ENCODE measurements around the gene RNF126.
"Not testable (repeated sequence)": the region's sequence is repeated elsewhere in the genome, so short reads cannot be mapped to it uniquely, and the experiment has no call there.

The RNF126 gene

DNA sequence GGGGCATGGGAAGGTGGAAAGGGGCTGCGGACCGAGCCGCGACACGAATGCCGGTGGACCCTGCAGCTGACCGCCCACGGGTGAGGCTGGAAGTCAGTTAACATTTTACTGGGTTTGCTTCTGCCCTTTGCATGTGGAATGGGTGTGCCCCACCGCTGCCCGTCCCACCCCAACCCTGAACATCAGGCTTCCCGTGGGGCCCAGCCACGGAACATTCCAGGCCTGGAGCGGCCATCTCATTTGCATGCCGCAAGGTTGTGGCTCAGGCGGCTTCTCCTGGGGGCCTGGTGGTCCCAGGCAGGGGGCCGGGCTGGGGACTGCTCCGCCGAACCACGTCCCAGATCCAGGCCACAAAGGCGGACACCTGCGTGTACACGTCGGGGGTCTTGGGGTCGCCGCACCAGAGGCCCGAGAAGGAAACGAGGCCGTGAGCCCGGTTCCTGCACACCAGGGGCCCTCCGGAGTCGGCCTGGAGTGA is 22.5 kb upstream of the RNF126 start:
- no peak for DNase-seq

DNA sequence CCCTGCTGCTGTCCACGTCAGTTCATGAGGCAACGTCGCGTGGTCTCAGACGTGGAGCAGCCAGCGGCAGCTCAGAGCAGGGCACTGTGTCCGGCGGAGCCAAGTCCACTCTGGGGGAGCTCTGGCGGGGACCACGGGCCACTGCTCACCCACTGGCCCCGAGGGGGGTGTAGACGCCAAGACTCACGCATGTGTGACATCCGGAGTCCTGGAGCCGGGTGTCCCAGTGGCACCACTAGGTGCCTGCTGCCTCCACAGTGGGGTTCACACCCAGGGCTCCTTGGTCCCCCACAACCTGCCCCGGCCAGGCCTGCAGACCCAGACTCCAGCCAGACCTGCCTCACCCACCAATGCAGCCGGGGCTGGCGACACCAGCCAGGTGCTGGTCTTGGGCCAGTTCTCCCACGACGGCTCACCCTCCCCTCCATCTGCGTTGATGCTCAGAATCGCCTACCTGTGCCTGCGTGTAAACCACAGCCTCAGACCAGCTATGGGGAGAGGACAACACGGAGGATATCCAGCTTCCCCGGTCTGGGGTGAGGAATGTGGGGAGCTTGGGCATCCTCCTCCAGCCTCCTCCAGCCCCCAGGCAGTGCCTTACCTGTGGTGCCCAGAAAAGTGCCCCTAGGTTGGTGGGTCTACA is 19.8 kb upstream of the RNF126 start:
- no peak for DNase-seq

DNA sequence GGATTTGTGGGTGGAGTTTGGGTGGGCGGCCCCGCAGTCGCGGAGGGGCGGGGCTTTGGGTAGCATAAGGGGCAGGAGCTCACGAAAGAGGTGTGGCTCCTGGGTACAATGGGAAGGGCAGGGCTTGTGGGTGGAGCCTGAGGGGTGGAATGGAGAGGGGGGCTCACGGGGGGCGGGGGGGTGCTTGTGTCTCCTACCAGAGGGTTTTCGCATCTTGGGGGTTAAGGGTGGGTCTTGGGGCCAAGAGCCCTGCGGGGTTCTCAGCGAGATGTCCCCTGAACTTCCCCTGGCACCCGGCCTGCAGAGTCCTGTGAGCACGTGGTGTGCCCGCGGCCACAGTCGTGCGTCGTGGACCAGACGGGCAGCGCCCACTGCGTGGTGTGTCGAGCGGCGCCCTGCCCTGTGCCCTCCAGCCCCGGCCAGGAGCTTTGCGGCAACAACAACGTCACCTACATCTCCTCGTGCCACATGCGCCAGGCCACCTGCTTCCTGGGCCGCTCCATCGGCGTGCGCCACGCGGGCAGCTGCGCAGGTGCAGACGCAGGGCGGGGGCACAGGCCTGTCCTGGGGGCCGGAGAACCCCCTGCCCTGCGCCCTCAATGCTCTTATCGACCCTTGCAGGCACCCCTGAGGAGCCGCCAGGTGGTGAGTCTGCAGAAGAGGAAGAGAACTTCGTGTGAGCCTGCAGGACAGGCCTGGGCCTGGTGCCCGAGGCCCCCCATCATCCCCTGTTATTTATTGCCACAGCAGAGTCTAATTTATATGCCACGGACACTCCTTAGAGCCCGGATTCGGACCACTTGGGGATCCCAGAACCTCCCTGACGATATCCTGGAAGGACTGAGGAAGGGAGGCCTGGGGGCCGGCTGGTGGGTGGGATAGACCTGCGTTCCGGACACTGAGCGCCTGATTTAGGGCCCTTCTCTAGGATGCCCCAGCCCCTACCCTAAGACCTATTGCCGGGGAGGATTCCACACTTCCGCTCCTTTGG is 18.3 kb upstream of the RNF126 start:
- DNase-seq, result no peak

DNA sequence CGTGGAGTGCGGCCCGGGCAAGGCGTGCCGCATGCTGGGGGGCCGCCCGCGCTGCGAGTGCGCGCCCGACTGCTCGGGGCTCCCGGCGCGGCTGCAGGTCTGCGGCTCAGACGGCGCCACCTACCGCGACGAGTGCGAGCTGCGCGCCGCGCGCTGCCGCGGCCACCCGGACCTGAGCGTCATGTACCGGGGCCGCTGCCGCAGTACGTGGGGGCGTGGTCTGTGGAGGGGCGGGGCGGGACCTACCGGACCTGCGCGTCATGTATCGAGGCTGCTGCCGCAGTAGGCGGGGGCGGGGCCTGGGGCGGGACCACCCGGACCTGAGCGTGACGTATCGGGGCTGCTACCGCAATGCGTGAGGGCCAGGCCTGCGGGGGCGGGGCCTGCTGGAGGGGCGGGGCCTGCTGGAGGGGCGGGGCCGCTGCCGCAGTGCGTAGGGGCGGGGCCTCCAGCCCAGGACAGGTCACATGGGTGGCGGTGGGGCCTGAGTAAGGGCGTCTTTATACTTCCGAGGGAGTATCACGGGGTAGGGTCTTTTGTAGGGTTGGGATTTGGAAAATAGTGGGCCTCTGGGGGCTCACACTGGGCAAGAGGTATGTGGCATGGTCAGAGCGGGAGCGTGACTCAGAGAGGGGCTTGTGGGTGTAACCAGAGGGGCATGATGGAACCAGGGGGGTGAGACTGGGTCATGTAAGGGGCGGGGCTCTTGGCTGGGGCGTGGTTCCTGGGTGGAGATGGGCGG is 17.4 kb upstream of the RNF126 start:
- DNase-seq, result peak; percentile 95

DNA sequence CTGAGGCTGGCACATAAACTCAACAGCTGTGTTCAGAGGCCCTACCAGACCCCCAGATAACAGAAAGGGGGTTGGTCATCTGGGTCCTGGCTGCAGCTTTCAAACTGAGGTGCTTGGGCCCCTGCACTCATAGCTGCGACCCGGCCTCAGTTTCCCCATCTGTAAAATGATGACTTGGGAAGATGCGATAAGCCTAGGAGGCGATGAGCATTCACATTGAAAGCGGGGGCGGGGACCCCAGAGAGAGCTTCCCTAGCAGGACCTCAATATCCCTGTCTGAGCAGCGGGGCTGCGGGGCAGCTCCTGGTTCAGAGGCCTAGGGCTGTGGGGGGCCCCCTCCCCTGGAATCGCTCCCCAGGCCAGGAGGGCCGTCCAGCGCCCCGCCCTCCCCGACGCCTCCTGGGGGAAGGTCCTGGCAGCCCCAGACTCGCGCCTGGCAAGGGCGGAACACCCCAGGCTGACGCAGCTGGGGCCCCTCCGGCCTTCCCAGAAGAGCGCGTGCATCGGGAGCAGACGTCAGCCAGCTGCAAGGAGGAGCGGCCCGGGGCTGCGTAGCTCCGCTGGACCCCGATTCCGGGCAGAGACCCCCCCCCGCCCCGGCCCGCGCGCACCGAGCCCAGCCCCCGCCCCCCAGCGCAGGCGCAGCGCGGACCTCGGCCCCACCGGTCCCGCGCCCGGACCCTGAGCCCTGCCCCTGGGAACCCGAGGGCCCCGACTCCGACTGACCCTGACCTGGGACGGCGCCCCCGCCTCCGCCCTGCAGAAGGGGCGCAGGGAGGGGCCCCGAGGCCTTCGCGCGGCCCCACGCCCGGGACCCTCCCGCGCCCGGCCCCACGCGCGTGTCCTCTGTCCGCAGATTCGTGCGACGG is 16.6 kb upstream of the RNF126 start:
- no peak for DNase-seq

DNA sequence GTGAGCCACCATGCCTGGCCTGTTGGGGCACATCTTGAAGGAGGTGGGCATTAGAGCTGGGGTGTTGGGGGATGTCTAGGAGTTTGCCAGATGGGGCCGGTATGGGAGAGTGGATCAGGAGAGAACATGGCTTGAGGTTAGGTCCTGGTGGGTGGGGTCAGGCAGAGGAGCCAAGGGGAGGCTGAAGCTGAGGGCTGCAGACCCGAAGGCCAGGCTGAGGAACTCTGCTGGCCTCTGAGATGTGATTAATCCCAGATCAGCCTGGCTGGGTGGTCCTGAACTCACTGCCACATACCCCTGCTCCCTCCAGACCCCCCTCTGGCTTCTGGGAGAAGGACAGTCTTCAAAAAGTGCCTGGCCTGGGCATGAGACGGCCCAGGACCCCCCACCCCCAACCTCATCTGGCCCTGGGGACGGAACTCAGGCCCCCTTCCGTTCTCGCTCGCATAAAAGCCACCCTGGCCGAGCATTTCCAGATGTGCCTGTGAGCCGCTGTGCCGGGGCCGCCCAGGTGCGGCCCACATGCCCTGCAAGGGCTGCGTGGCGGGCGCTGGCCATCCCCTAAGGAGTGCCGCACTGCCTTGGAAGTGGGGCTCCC is 15.9 kb upstream of the RNF126 start:
- DNase-seq, result no peak

DNA sequence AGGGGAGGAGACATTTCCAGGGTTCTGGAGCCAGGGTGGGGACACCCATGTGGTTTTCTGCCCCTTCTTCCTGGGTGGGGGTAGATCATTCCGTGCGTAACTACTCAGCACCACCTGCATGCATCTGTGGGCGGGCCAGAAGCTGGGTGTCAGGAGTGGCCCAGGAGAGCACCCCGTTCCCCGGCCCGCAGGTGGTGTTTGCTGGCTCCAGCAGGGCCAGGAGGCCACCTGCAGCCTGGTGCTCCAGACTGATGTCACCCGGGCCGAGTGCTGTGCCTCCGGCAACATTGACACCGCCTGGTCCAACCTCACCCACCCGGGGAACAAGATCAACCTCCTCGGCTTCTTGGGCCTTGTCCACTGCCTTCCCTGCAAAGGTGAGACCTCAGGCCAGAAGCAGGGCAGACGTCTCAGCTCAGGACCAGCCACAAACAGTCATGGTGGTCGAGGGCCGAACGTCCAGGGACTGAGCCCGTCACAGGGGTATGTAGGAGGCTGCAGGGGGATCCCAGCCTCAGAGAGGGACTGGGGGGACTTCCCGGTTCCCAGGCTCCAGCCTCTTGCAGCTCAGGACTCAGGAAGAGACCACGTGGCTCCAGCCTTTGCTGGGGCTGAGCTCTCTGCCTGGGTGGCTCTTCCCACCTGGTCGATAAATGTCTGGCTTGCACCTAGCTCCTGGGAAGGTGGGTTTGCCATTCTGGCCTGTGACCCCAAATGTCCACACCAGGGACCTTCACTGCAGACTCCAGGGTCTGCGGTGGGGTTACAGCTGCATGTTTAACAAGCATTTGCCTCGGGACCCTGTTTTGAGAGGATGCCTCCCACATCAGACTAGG is 14.8 kb upstream of the RNF126 start:
- no peak for DNase-seq

DNA sequence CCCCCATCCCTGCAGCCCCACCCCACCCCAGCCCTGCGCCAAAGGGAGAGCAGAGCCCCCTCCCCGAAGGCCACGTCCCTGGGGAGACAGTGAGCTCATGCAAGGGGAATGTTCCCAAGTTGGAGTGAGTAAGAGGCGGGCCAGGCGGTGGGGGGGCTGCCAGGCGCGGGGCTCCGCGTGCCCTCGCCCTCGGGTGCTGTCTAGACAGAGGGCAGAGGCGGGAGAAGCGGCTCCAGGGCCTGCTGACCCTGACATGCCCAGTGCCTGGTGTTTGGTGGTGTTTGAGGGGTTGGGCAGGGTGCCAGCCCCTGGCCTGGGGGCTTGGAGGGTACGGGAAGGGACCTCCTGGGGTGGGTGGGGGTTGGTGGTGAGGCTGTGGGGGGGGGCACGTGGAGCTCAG is 14.2 kb upstream of the RNF126 start:
- no peak for DNase-seq

DNA sequence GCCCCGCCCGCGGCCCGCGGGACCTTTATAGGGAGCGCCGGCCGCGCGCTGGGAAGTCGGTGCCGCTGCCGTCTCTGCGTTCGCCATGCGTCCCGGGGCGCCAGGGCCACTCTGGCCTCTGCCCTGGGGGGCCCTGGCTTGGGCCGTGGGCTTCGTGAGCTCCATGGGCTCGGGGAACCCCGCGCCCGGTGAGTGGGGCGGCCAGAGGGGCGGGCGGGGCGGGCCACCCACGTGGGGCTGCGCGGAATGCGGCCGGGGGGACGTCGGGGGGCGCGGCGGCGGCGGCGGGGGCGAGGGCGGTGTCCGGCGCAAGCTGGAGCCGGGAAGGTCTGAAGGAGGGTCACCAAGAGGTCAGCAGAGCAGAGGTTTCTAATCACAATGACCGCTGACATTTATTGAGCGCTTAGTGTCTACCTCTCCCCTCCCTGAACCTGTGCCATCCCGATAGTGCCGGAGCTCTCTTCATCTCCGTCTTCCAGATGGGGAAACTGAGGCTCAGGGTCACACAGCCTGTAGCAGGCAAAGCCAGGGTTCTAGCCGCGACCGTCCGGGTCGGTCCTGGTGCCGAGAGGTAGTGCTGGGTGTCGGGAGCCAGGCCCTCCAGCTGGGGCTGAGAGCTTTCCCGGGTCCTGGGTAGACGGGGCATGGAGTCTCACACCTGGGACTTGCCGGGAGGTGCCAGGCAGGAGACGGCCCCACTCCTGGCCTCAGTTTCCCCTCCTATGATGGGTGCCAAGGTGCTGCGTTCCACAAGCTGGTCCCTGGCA is 13.5 kb upstream of the RNF126 start, which contains the start of gene FSTL3:
Gene FSTL3, plus strand, starts transcription at position 54 of the 767 bp plus-strand sequence. Its CDS starts 32 bp downstream, at position 86.
- DNase-seq, result no peak

DNA sequence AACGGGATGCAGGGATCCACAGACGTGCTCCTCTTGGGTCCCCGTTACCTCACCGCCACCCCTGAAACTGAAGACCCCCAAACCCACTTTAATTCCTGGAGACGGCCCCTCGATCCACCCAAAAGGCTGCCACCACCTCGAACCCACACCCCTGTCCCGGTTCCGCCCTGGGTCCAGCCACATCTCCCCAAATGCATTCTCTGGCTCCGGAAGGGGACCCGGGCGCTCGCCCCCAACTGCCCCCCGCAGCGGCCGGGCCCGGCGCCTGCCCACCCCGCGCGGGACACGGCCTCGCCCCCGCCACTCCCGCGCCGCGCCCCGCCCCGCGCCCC is 13.0 kb upstream of the RNF126 start:
- no peak for DNase-seq

DNA sequence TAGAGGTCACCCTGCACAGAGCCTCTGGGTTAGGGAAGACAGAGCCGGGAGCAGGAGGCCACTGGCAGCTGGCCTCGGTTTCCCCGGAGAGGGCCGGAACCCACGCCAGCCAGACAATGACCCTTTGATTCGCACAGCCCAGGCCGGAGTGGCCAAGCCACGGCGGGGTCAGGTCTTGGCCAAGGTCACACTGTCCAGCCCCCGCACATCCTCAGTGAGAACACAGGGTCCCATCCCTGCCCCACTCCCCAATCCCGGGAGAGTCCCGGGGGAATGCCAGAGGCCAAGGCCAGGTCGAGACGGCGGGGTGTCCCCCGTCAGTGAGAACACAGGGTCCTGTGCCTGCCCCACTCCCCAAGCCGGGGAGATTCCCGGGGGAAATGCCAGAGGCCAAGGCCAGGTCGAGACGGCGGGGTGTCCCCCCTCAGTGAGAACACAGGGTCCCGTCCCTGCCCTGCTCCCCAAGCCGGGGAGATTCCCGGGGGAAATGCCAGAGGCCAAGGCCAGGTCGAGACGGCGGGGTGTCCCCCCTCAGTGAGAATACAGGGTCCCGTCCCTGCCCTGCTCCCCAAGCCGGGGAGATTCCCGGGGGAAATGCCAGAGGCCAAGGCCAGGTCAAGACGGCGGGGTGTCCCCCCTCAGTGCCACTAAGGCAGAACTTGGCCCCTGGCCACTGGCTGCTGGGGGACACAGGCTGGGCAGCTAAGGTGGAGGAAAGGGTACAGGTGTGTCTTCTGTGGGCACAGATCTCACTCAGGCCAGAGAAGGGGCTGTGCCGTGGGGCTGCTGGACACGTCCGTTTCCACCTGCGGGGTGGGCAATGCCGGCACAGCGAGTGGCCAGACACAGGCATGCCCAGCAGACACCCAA is 11.5 kb upstream of the RNF126 start:
- DNase-seq, result no peak

DNA sequence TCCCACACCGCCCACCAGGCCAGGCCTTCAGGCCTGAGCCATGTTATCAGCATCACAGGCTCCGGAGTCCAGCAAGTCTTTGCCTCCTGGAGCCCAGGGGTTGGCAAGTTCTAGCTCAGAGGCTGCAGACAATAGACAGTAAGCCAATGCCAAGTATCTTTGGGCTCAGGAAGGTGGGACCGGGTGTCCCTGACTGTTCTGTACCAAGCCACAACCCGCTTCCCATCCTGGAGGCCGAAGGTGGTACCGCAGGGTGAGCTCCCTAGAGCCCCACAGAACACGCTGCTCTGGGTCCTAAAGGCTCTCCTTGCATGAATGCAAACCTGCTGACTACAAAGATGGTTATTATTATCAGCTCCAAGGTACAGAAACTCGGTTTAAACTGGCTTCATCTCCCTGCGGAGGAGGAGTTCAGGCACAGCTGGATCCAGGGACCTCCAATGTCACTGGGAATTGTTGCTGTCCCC is 7.6 kb upstream of the RNF126 start:
- DNase-seq, result no peak

DNA sequence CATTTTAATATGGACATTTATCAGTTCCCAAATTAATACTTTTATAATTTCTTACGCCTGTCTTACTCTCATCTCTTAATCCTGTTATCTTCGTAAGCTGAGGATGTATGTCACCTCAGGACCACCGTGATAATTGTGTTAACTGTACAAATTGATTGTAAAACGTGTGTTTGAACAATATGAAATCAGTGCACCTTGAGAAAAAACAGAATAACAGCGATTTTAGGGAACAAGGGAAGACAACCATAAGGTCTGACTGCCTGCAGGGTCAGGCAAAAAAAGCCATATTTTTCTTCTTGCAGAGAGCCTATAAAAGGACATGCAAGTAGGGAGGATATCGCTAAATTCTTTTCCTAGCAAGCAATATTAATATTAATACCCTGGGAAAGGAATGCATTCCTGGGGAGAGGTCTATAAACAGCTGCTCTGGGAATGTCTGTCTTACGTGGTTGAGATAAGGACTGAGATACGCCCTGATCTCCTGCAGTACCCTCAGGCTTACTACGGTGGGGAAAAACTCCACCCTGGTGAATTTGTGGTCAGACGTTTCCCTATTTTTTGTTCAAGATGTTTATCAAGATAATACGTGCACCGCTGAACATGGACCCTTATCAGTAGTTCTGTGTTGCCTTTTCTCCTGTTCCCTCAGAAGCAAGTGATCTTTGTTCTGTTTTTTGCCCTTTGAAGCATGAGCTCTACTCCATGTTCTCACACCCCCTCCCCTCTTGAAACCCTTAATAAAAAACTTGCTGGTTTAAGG is 5.8 kb upstream of the RNF126 start:
- not testable (repeated sequence) for DNase-seq

DNA sequence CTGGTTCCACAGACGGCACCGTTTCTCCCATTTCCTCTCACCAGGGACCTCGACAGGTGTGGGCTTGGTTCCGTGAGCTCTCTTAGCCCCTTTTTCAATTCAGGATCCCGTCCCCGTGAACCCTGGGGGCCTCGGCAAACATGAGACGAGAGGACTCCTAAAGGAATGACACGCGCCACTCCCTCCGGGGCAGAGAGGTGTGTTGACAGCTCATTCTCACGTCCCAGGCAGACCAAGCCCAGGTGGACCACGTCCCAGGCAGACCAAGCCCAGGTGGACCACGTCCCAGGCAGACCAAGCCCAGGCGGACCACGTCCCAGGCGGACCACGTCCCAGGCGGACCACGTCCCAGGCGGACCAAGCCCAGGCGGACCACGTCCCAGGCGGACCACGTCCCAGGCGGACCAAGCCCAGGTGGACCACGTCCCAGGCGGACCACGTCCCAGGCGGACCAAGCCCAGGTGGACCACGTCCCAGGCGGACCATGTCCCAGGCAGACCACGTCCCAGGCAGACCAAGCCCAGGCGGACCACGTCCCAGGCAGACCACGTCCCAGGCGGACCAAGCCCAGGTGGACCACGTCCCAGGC is 4.1 kb upstream of the RNF126 start:
- not testable (repeated sequence) for DNase-seq

DNA sequence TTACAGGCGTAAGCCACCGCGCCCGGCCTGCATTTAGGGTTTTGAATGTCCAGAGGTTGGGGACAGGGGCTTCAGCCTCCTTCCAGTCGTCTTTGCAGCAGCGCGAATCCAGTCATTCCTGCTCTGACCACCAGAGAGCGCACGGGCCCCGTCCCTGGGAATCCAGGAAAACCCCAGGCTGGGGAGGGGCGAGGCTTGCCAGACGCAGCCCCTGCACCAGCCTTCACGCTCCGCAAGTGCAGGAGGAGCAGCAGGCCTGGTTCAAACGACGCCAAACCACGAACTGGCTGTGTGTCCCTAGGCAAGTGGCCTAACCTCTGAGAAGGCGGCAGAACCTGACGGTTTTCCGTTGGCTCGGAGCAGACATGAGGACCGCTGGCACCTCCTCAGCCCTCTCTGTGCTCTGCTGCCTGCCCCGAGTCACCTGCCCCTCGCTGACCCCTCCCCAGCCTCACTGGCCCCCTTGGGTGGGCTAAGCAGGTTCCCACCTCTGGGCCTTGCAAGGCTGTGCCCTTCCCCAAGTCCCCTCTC is 2.0 kb upstream of the RNF126 start:
- DNase-seq, result peak; percentile 77

DNA sequence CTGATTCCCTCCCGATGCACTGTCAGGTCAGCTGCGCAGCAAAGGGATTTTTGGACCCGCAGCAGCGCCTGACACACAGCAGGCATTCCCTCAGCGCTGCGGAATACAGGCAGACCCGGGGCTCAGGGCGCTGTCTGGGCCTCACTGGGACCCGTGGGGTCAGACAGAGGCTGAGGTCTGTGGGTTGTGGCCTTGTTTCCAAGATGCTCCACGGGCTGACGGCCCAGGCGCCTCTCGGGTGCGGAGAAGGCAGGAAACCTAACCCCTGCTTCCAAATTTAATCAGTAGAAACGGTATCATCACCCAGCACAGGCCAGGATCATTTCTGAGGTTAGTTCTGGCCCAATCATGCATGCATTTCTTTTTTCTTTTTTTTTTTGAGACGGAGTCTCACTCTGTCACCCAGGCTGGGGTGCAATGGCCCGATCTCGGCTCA is 686 bp upstream of the RNF126 start:
- DNase-seq, result no peak

DNA sequence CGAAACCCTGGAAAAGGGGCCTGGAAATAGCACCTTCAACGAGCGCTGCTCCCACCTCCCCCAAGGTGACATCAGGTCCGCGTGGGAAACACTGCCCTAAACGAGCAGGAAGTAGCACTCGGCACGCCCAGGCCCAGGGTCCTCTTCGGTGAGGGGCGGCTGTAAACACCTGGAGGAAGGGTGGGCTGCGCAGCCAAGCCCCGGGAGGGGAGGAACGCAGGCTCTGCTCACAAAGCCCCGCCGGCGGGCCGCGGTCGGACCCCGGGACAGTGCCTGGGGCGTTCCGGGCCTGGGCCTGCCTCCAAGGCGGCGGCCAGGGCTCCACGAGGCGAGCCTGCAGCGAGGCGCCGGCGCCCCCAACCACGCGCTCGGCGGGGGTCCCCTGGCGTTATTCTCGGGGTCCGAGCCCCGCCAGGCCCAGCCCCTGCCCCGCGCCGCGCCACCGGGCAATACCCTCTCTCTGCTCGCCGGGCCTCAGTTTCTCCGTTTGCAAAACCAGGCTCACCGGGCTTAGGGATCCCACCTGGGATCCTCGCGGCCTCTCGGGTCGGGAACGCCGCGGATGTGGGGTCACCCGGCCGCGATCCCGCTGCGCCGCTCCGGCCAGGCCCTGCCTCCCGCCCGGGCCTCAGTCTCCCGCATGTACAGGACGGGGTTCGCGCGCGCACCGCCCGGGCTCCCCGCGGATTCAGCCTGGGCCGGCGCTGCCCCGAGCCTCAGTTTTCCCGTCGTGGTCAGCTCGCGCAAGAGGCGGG is 630 bp downstream of the RNF126 start:
- peak; percentile 17 for DNase-seq
